HEK293 (cell line): ENCODE results near the gene DNAJC21.
"Not testable (repeated sequence)": the region's sequence is repeated elsewhere in the genome, so short reads cannot be mapped to it uniquely, and the experiment has no call there.

Experiments used
- CTCF ChIA-PET: fragments of 350-600 bp; formaldehyde crosslinking; extraction: SDS; loops from one replicate; lab custom pipeline; 2021; ENCODE audit warnings: antibody characterized with exemption; lab: Yijun Ruan, JAX
- POLR2A ChIA-PET: fragments of 300-600 bp; formaldehyde crosslinking; extraction: SDS; loops from one replicate; lab custom pipeline; 2020; ENCODE audit warnings: antibody characterized with exemption, inconsistent platforms; lab: Yijun Ruan, JAX
- H3K27ac ChIP-seq: fragments of 200-500 bp; sonication (Bioruptor generic); 2 replicates; pipeline ENCODE4 v1.5.1; 2014; ENCODE audit warnings: low read depth, low read length, control low read depth, inconsistent platforms; ENCODE audit errors: extremely low read depth
- H3K36me3 ChIP-seq, 2 experiments: fragments of 200-500 bp in 1 of 2; sonication (Bioruptor generic) in 1 of 2; 1 replicate in 1 of 2; 2 replicates in 1 of 2; pipeline ENCODE4 v1.5.1; 2014 to 2017; ENCODE audit warnings: inconsistent platforms in 2 of 2, low read length in 2 of 2; ENCODE audit not compliant: control insufficient read depth in 2 of 2, insufficient read depth in 1 of 2
- H3K4me1 ChIP-seq: fragments of 200-500 bp; sonication (Bioruptor generic); 2 replicates; pipeline ENCODE4 v1.5.1; 2014; ENCODE audit warnings: mild to moderate bottlenecking, low read length, inconsistent platforms; ENCODE audit not compliant: control insufficient read depth, insufficient read depth
- H3K4me3 ChIP-seq: 2 replicates; pipeline ENCODE4 v1.5.1; 2011; ENCODE audit warnings: low read depth, mild to moderate bottlenecking, control low read depth, low read length, moderate library complexity
- H3K9me3 ChIP-seq: fragments of 200-500 bp; sonication (Bioruptor generic); 2 replicates; pipeline ENCODE4 v1.5.1; 2014; ENCODE audit warnings: low read depth, low read length, inconsistent platforms; ENCODE audit not compliant: control insufficient read depth, insufficient read depth
- HOXD13 ChIP-seq: sonication (generic); formaldehyde crosslinking; IDR thresholded peaks from 2 replicates; pipeline ENCODE4 v1.8.0; 2022; ENCODE audit warnings: missing genetic modification reagents, borderline replicate concordance
- REPIN1 ChIP-seq: fragments of 450-650 bp; formaldehyde crosslinking; IDR thresholded peaks from 2 replicates; pipeline ENCODE4 v1.5.1; 2017; ENCODE audit warnings: missing biosample characterization, missing genetic modification characterization, low read depth
- ZBTB20 ChIP-seq: fragments of 450-650 bp; formaldehyde crosslinking; IDR thresholded peaks from 2 replicates; pipeline ENCODE4 v1.5.1; 2016; ENCODE audit warnings: missing biosample characterization, missing genetic modification characterization
- ZBTB48 ChIP-seq: fragments of 450-650 bp; formaldehyde crosslinking; IDR thresholded peaks from 2 replicates; pipeline ENCODE4 v1.5.1; 2016; ENCODE audit warnings: missing biosample characterization, missing genetic modification characterization
- ZBTB7A ChIP-seq: fragments of 450-650 bp; formaldehyde crosslinking; IDR thresholded peaks from 2 replicates; pipeline ENCODE4 v1.5.1; 2016; ENCODE audit warnings: low read depth, missing biosample characterization, missing genetic modification characterization
- ZFP37 ChIP-seq: fragments of 450-650 bp; formaldehyde crosslinking; IDR thresholded peaks from 2 replicates; pipeline ENCODE4 v1.5.1; 2016; ENCODE audit warnings: missing biosample characterization, missing genetic modification characterization
- ZFP69B ChIP-seq: fragments of 450-650 bp; formaldehyde crosslinking; IDR thresholded peaks from 2 replicates; pipeline ENCODE4 v1.5.1; 2016; ENCODE audit warnings: missing biosample characterization, missing genetic modification characterization
- ZNF133 ChIP-seq: fragments of 450-650 bp; formaldehyde crosslinking; IDR thresholded peaks from 2 replicates; pipeline ENCODE4 v1.5.1; 2016; ENCODE audit warnings: missing biosample characterization, missing genetic modification characterization
- ZNF146 ChIP-seq: fragments of 450-650 bp; formaldehyde crosslinking; IDR thresholded peaks from 2 replicates; pipeline ENCODE4 v1.5.1; 2016; ENCODE audit warnings: missing biosample characterization, missing genetic modification characterization
- ZNF174 ChIP-seq: fragments of 450-650 bp; formaldehyde crosslinking; IDR thresholded peaks from 2 replicates; pipeline ENCODE4 v1.5.0; 2017; ENCODE audit warnings: missing biosample characterization, mild to moderate bottlenecking, missing genetic modification characterization
- ZNF202 ChIP-seq: fragments of 450-650 bp; formaldehyde crosslinking; IDR thresholded peaks from 2 replicates; pipeline ENCODE4 v1.5.1; 2016; ENCODE audit warnings: missing biosample characterization, missing genetic modification characterization, borderline replicate concordance
- ZNF521 ChIP-seq: fragments of 450-650 bp; formaldehyde crosslinking; IDR thresholded peaks from 2 replicates; pipeline ENCODE4 v1.5.1; 2017; ENCODE audit warnings: missing biosample characterization, mild to moderate bottlenecking, missing genetic modification characterization
- TF ChIP-seq, protein P1 (sequence below): fragments of 450-650 bp; formaldehyde crosslinking; IDR thresholded peaks from 2 replicates; pipeline ENCODE4 v1.5.1; 2016; ENCODE audit warnings: missing biosample characterization, missing genetic modification characterization
- TF ChIP-seq, protein P2 (sequence below): fragments of 450-650 bp; formaldehyde crosslinking; IDR thresholded peaks from 2 replicates; pipeline ENCODE4 v1.5.1; 2017; ENCODE audit warnings: missing biosample characterization, missing genetic modification characterization
- TF ChIP-seq, protein P3 (sequence below): fragments of 450-650 bp; formaldehyde crosslinking; conservative IDR thresholded peaks from 2 replicates; pipeline ENCODE4 v1.5.1; 2016; ENCODE audit warnings: low read depth, missing biosample characterization, missing genetic modification characterization
- TF ChIP-seq, protein P4 (sequence below): fragments of 450-650 bp; formaldehyde crosslinking; IDR thresholded peaks from 2 replicates; pipeline ENCODE4 v1.5.1; 2016; ENCODE audit warnings: missing biosample characterization, missing genetic modification characterization, borderline replicate concordance

The DNAJC21 gene

DNA sequence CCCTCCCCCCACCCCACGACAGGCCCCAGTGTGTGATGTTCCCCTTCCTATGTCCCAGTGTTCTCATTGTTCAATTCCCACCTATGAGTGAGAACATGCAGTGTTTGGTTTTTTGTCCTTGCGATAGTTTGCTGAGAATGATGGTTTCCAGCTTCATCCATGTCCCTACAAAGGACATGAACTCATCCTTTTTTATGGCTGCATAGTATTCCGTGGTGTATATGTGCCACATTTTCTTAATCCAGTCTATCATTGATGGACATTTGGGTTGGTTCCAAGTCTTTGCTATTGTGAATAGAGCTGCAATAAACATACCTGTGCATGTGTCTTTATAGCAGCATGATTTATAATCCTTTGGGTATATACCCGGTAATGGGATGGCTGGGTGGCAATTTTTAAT is 42.3 kb downstream of the DNAJC21 start:
- H3K36me3 ChIP-seq, H3K27ac ChIP-seq, H3K4me1 ChIP-seq, POLR2A ChIA-PET, H3K4me3 ChIP-seq, H3K9me3 ChIP-seq: not testable (repeated sequence)
- peak; percentile 98 for TF ChIP-seq ZNF146 (tag by site-specific recombination)
- TF ChIP-seq, protein P1, sequence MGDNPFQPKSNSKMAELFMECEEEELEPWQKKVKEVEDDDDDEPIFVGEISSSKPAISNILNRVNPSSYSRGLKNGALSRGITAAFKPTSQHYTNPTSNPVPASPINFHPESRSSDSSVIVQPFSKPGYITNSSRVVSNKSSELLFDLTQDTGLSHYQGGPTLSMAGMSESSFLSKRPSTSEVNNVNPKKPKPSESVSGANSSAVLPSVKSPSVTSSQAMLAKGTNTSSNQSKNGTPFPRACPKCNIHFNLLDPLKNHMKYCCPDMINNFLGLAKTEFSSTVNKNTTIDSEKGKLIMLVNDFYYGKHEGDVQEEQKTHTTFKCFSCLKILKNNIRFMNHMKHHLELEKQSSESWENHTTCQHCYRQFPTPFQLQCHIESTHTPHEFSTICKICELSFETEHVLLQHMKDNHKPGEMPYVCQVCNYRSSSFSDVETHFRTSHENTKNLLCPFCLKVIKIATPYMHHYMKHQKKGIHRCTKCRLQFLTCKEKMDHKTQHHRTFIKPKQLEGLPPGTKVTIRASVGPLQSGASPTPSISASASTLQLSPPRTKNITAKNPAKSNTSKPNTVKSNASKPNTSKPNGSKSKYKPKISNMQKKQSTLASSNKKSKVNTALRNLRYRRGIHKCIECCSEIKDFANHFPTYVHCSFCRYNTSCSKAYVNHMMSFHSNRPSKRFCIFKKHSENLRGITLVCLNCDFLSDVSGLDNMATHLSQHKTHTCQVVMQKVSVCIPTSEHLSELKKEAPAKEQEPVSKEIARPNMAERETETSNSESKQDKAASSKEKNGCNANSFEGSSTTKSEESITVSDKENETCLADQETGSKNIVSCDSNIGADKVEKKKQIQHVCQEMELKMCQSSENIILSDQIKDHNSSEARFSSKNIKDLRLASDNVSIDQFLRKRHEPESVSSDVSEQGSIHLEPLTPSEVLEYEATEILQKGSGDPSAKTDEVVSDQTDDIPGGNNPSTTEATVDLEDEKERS (tag by site-specific recombination), result 0 out of 2 replicates have a peak, but pooled peaks have one; percentile 60
- CTCF ChIA-PET, result interaction anchor here (1.4 kb wide), 1 partner anchor 28 kb away, joined by 5 read pairs; no protein-coding TSS in a partner anchor

DNA sequence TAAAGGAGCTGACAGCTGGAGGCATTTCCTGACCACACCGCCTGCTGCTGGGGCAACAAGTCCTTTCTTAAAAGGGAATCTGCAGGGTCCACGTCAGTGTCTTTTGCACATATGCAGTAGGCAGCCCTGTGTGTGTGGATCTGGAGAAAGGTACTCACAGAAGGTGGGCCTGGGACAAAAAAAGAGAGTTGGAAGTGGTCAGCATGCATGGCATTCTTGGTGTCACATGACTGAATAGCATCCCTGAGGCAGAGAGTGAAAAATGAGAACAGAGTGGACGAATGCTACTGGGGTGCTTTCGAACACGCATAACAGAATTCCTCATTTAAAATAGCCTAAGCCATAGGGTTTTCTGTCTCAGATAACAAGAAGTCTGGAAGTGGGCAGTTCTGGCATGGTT is 47.0 kb downstream of the DNAJC21 start:
- no peak overlapping the region for H3K4me3 ChIP-seq
- H3K36me3 ChIP-seq, result no peaks in the 10 kb centered on the region
- H3K4me1 ChIP-seq, result no peaks in the 10 kb centered on the region
- no peak overlapping the region for H3K27ac ChIP-seq
- ChIA-PET POLR2A (interaction anchor here (0.6 kb wide), 1 partner anchor 1674 kb away, joined by 6 read pairs; no protein-coding TSS in a partner anchor), CTCF (interaction anchor here (1.0 kb wide), 1 partner anchor 25 kb away, joined by 3 read pairs; no protein-coding TSS in a partner anchor)
- TF ChIP-seq REPIN1 (tag by site-specific recombination) (no peak), ZNF174 (tag by site-specific recombination) (no peak), ZNF133 (tag by site-specific recombination) (no peak), ZBTB7A (tag by site-specific recombination) (no peak), ZFP69B (tag by site-specific recombination) (no peak), ZFP37 (no peak), ZBTB20 (no peak), ZBTB48 (tag by site-specific recombination) (no peak), ZNF202 (tag by site-specific recombination) (no peak), HOXD13 (CRISPR knock-in tag) (no peak), ZNF521 (tag by site-specific recombination) (no peak)
- TF ChIP-seq, protein P2, sequence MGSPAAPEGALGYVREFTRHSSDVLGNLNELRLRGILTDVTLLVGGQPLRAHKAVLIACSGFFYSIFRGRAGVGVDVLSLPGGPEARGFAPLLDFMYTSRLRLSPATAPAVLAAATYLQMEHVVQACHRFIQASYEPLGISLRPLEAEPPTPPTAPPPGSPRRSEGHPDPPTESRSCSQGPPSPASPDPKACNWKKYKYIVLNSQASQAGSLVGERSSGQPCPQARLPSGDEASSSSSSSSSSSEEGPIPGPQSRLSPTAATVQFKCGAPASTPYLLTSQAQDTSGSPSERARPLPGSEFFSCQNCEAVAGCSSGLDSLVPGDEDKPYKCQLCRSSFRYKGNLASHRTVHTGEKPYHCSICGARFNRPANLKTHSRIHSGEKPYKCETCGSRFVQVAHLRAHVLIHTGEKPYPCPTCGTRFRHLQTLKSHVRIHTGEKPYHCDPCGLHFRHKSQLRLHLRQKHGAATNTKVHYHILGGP (tag by site-specific recombination), result no peak
- TF ChIP-seq, protein P3, sequence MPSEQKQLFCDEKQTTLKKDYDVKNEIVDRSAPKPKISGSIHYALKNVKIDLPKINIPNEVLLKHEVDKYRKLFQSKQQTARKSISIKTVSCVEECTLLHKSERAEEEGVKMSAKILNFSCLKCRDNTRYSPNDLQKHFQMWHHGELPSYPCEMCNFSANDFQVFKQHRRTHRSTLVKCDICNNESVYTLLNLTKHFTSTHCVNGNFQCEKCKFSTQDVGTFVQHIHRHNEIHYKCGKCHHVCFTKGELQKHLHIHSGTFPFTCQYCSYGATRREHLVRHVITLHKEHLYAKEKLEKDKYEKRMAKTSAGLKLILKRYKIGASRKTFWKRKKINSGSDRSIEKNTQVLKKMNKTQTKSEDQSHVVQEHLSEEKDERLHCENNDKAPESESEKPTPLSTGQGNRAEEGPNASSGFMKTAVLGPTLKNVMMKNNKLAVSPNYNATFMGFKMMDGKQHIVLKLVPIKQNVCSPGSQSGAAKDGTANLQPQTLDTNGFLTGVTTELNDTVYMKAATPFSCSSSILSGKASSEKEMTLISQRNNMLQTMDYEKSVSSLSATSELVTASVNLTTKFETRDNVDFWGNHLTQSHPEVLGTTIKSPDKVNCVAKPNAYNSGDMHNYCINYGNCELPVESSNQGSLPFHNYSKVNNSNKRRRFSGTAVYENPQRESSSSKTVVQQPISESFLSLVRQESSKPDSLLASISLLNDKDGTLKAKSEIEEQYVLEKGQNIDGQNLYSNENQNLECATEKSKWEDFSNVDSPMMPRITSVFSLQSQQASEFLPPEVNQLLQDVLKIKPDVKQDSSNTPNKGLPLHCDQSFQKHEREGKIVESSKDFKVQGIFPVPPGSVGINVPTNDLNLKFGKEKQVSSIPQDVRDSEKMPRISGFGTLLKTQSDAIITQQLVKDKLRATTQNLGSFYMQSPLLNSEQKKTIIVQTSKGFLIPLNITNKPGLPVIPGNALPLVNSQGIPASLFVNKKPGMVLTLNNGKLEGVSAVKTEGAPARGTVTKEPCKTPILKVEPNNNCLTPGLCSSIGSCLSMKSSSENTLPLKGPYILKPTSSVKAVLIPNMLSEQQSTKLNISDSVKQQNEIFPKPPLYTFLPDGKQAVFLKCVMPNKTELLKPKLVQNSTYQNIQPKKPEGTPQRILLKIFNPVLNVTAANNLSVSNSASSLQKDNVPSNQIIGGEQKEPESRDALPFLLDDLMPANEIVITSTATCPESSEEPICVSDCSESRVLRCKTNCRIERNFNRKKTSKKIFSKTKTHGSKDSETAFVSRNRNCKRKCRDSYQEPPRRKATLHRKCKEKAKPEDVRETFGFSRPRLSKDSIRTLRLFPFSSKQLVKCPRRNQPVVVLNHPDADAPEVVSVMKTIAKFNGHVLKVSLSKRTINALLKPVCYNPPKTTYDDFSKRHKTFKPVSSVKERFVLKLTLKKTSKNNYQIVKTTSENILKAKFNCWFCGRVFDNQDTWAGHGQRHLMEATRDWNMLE (tag by site-specific recombination), result no peak
- TF ChIP-seq, protein P4, sequence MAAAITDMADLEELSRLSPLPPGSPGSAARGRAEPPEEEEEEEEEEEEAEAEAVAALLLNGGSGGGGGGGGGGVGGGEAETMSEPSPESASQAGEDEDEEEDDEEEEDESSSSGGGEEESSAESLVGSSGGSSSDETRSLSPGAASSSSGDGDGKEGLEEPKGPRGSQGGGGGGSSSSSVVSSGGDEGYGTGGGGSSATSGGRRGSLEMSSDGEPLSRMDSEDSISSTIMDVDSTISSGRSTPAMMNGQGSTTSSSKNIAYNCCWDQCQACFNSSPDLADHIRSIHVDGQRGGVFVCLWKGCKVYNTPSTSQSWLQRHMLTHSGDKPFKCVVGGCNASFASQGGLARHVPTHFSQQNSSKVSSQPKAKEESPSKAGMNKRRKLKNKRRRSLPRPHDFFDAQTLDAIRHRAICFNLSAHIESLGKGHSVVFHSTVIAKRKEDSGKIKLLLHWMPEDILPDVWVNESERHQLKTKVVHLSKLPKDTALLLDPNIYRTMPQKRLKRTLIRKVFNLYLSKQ (tag by site-specific recombination), result no peak
- H3K9me3 ChIP-seq, result no peaks in the 10 kb centered on the region
